Activated T-cell treated with anti-CD3 and anti-CD28 coated beads, Interleukin-2, amount 50 U/mL, for 4 hours (primary cell): Measurements from ENCODE around the gene CRHR1. TPM values are rescaled to one million over a fixed set of nuclear protein-coding genes. Genes with fewer than 3 reads are reported as not detected.
"Not testable (repeated sequence)": the region's sequence is repeated elsewhere in the genome, so short reads cannot be mapped to it uniquely, and the experiment has no call there.

Source experiments
- ATAC-seq, 2 donors: fragments of 200-7000 bp; cut with Tn5 transposase; one replicate each; pipeline ENCODE4 v1.10.0; 2021
- DNase-seq: peaks from one replicate; pipeline ENCODE4 v3.0.0-alpha.2; 2020
- H3K27me3 Mint-ChIP-seq: one replicate; pipeline ENCODE4 v1.8.0; 2021; ENCODE audit warnings: low read depth, mixed read lengths
- H3K36me3 Mint-ChIP-seq: one replicate; pipeline ENCODE4 v1.8.0; 2022; ENCODE audit warnings: mixed read lengths; ENCODE audit not compliant: insufficient read depth
- H3K4me1 Mint-ChIP-seq: one replicate; pipeline ENCODE4 v1.8.0; 2021; ENCODE audit warnings: low read depth, mixed read lengths
- H3K4me3 Mint-ChIP-seq: one replicate; pipeline ENCODE4 v1.8.0; 2021; ENCODE audit warnings: mild to moderate bottlenecking, moderate library complexity, mixed read lengths
- H3K9me3 Mint-ChIP-seq: one replicate; pipeline ENCODE4 v1.8.0; 2021; ENCODE audit warnings: mixed read lengths
- total RNA-seq, 3 donors: library from RNA; stranded (reverse); gene quantifications; one replicate each; pipeline ENCODE4 v1.2.1, GENCODE V29; 2021

CRHR1 gene
- total RNA-seq, 3 donors from 2014 or later: not detected

GRCh38 chr17:45855691-45856336 is 71.7 kb downstream of the CRHR1 start:
- Mint-ChIP-seq H3K27me3 (peaks cover 30% of the 10 kb centered on the region), H3K36me3 (no peaks in the 10 kb centered on the region)

DNA sequence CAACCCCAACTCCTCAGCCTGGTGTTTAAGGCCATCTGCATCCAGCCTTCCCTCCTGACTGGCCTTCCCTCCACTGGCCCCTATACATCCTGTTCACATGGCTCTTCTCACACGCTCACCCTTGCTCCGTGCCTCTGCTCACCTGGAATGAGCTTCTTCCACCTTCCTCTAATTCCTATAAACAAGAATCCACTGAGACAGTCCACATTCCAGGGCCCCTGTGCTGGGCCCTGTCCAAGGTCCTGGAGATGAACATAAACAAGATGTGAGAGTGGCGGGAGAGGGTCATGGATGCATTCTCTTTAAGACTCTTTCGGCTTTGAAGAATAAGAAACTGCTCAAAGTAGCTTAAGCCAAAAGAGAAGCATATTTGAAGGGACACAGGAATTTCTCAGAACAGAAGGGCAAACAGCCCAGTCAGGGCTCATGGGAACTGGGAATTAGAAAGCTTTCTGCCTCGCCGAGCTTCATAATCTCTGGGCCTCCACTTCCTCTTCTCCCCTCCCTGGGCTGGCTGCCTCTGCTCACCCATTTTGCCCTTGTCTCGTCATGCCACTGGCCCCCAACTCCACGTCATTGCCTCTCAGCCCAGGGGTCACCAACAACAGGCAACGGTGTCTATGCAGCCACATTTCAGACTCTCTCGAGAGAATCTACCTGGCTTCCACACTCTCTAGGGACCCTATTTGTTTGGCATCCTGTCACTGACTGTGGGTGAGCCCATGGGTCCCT is 74.0 kb downstream of the CRHR1 start:
- Mint-ChIP-seq H3K4me1 (peaks cover 2% of the 10 kb centered on the region), H3K27me3 (peaks cover 31% of the 10 kb centered on the region), H3K36me3 (no peaks in the 10 kb centered on the region), H3K4me3 (no peak overlapping the region), H3K9me3 (no peaks in the 10 kb centered on the region)
- no peak for ATAC-seq
- no peak for DNase-seq

More at GRCh38 chr17:45855691-45856336, 71.7 kb downstream of the CRHR1 start:
- H3K9me3 Mint-ChIP-seq: no peaks in the 10 kb centered on the region
- H3K4me1 Mint-ChIP-seq: peaks cover 7% of the 10 kb centered on the region
- ATAC-seq (no peak), DNase-seq (no peak)
- no peak overlapping the region for H3K4me3 Mint-ChIP-seq

DNA sequence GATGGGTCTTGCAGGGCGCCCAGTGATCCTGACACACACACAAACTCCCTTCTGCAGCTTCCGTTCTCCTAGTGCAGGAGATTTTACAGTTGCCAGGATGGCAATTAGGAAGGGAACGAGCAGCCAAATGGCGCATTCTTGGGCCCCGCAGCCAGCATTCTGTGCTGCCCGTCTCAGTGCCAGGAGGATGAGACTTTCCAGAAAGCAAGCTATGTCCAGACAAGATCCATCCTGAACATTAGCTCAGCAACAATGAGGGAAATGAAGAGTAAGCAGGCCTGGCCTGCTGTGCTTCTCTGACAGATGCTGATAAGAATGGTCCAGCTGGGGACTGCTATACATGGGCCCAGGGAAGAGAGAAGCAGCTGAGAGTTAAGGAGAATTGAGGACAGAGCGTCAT is 77.0 kb downstream of the CRHR1 start:
- H3K36me3 Mint-ChIP-seq: no peaks in the 10 kb centered on the region
- H3K27me3 Mint-ChIP-seq: peaks cover 38% of the 10 kb centered on the region
- H3K9me3 Mint-ChIP-seq: no peaks in the 10 kb centered on the region
- peaks cover 10% of the 10 kb centered on the region for H3K4me1 Mint-ChIP-seq
- DNase-seq (no peak), ATAC-seq (no peak)
- H3K4me3 Mint-ChIP-seq: no peak overlapping the region

DNA sequence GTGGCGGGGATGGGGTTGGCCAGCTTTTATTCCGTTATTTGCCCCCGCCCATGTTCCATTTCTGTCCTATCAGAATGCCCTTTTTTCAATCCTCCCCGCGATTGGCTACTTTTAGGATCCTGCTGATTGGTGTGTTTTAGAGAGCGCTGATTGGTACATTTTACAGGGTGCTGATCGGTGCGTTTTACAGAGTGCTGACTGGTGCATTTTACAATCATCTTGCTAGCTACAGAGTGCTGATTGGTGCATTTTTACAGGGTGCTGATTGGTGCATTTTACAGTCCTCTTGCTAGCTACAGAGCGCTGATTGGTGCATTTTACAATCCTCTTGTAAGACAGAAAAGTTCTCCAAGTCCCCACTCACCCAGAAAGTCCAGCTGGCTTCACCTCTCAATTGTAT is 78.0 kb downstream of the CRHR1 start:
- DNase-seq, H3K4me3 Mint-ChIP-seq, H3K36me3 Mint-ChIP-seq, H3K9me3 Mint-ChIP-seq, ATAC-seq: not testable (repeated sequence)
- H3K27me3 Mint-ChIP-seq: peaks cover 38% of the 10 kb centered on the region
- peaks cover 10% of the 10 kb centered on the region for H3K4me1 Mint-ChIP-seq

GRCh38 chr17:45863857-45864654 is 79.9 kb downstream of the CRHR1 start:
- Mint-ChIP-seq H3K4me3 (no peak overlapping the region), H3K36me3 (no peaks in the 10 kb centered on the region), H3K9me3 (no peaks in the 10 kb centered on the region), H3K27me3 (peaks cover 28% of the 10 kb centered on the region), H3K4me1 (peaks cover 10% of the 10 kb centered on the region)
- no peak for DNase-seq
- ATAC-seq: no peak

GRCh38 chr17:45867171-45867570 is 83.1 kb downstream of the CRHR1 start:
- DNase-seq (no peak), ATAC-seq (no peak)
- no peaks in the 10 kb centered on the region for H3K36me3 Mint-ChIP-seq
- no peaks in the 10 kb centered on the region for H3K9me3 Mint-ChIP-seq
- H3K27me3 Mint-ChIP-seq: peaks cover 22% of the 10 kb centered on the region
- H3K4me1 Mint-ChIP-seq: peaks cover 10% of the 10 kb centered on the region
- no peak overlapping the region for H3K4me3 Mint-ChIP-seq

- Mint-ChIP-seq H3K36me3 (no peaks in the 10 kb centered on the region), H3K27me3 (peaks cover 22% of the 10 kb centered on the region)
Measured at GRCh38 chr17:45867702-45868101, 83.6 kb downstream of the CRHR1 start.

DNA sequence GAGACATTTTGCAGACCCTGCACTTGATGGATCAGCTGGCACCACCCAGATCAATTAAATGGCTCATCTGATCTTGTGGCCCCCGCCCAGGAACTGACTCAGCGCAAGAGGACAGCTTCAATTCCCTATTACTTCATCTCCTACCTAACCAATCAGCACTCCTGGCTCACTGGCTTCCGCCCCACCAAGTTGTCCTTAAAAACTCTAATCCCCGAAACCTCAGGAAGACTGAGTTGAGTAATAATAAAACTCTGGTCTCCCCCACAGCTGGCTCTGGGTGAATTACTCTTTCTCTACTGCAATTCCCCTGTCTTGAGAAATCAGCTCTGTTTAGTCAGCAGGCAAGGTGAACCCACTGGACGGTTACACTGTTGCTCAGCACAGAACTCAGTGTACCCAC is 84.2 kb downstream of the CRHR1 start:
- DNase-seq: no peak
- Mint-ChIP-seq H3K27me3 (peaks cover 18% of the 10 kb centered on the region), H3K36me3 (no peaks in the 10 kb centered on the region), H3K4me3 (no peak overlapping the region), H3K4me1 (peaks cover 12% of the 10 kb centered on the region), H3K9me3 (no peaks in the 10 kb centered on the region)
- no peak for ATAC-seq

More at GRCh38 chr17:45867702-45868101, 83.6 kb downstream of the CRHR1 start:
- H3K4me3 Mint-ChIP-seq: no peak overlapping the region
- ATAC-seq: no peak
- peaks cover 10% of the 10 kb centered on the region for H3K4me1 Mint-ChIP-seq
- no peaks in the 10 kb centered on the region for H3K9me3 Mint-ChIP-seq
- DNase-seq: no peak

GRCh38 chr17:45869676-45870341 is 85.7 kb downstream of the CRHR1 start:
- H3K27me3 Mint-ChIP-seq: peaks cover 10% of the 10 kb centered on the region
- H3K4me1 Mint-ChIP-seq: peaks cover 12% of the 10 kb centered on the region
- ATAC-seq: no peak
- H3K36me3 Mint-ChIP-seq: no peaks in the 10 kb centered on the region
- H3K9me3 Mint-ChIP-seq: no peaks in the 10 kb centered on the region
- DNase-seq: no peak
- no peak overlapping the region for H3K4me3 Mint-ChIP-seq

GRCh38 chr17:45870342-45870974 is 86.3 kb downstream of the CRHR1 start:
- H3K4me1 Mint-ChIP-seq: peaks cover 13% of the 10 kb centered on the region
- ATAC-seq: no peak
- no peaks in the 10 kb centered on the region for H3K36me3 Mint-ChIP-seq
- no peak for DNase-seq
- no peaks in the 10 kb centered on the region for H3K9me3 Mint-ChIP-seq
- H3K4me3 Mint-ChIP-seq: no peak overlapping the region
- H3K27me3 Mint-ChIP-seq: peaks cover 6% of the 10 kb centered on the region

GRCh38 chr17:45871718-45872117 is 87.6 kb downstream of the CRHR1 start:
- no peaks in the 10 kb centered on the region for H3K36me3 Mint-ChIP-seq
- H3K4me1 Mint-ChIP-seq: peaks cover 13% of the 10 kb centered on the region
- H3K4me3 Mint-ChIP-seq: no peak overlapping the region

GRCh38 chr17:45873728-45874127 is 89.6 kb downstream of the CRHR1 start:
- no peaks in the 10 kb centered on the region for H3K36me3 Mint-ChIP-seq
- no peak for DNase-seq
- peaks cover 2% of the 10 kb centered on the region for H3K27me3 Mint-ChIP-seq
- ATAC-seq: peak; percentile 81 to 95
- peaks cover 13% of the 10 kb centered on the region for H3K4me1 Mint-ChIP-seq
- peak overlapping the region; percentile 67 for H3K4me3 Mint-ChIP-seq
- no peaks in the 10 kb centered on the region for H3K9me3 Mint-ChIP-seq

More at GRCh38 chr17:45871718-45872117, 87.6 kb downstream of the CRHR1 start:
- H3K9me3 Mint-ChIP-seq: no peaks in the 10 kb centered on the region
- H3K27me3 Mint-ChIP-seq: peaks cover 4% of the 10 kb centered on the region
- ATAC-seq (peak in 1 of 2 donors; percentile 21), DNase-seq (no peak)

GRCh38 chr17:45874151-45874550 is 90.0 kb downstream of the CRHR1 start:
- H3K27me3 Mint-ChIP-seq: peaks cover 2% of the 10 kb centered on the region
- DNase-seq: no peak
- H3K36me3 Mint-ChIP-seq: no peaks in the 10 kb centered on the region
- ATAC-seq: no peak
- no peak overlapping the region for H3K4me3 Mint-ChIP-seq
- peaks cover 13% of the 10 kb centered on the region for H3K4me1 Mint-ChIP-seq
- H3K9me3 Mint-ChIP-seq: no peaks in the 10 kb centered on the region

DNA sequence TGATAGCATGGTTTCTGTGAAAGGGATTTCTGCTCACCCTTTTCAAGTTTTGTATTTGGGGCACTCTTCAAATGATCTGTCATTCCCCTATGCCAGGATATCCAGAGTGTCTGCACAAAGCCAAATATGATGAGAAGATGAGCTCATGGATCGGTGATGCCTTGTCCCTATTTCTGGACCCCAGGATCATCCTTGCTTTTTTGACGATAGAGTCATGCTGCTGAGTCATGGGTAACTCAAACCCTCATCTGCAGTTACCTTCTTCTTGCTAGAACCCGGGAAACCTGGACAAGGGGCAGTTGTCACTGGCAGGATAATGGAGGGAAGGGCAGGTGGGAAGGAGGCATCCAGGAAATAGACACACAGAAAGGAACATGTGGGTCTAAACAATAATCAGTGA is 92.4 kb downstream of the CRHR1 start:
- ATAC-seq (no peak), DNase-seq (no peak)
- Mint-ChIP-seq H3K4me3 (no peak overlapping the region), H3K9me3 (no peaks in the 10 kb centered on the region), H3K4me1 (peaks cover 13% of the 10 kb centered on the region), H3K27me3 (no peaks in the 10 kb centered on the region), H3K36me3 (no peaks in the 10 kb centered on the region)
